Right lobe of liver (tissue), 4 donors: ENCODE measurements around the gene ALPI.

Experiments used
- CTCF ChIP-seq, 4 donors: fragments of 200-600 bp in 3 of 4; fragments of 450-650 bp in 1 of 4; IDR thresholded peaks; one replicate each; pipeline versions ENCODE4 v1.5.1 to v1.8.0; 2016 to 2022; ENCODE audit warnings: antibody characterized with exemption in 4 of 4, mild to moderate bottlenecking in 2 of 4
- POLR2A ChIP-seq: fragments of 450-650 bp; IDR thresholded peaks from one replicate; pipeline ENCODE4 v1.6.1; 2017; ENCODE audit warnings: antibody characterized with exemption, mild to moderate bottlenecking
- donor health status: DM: no; HTN: no; CAD: no.
- donor health status: DM: no; HTN: no; CAD: no.
- donor health status: DM: no; HTN: yes; CAD: no.

GRCh38 chr2:232508251-232508650 lies 52.3 kb downstream of the ALPI start:
- TF ChIP-seq POLR2A, result no peak
- TF ChIP-seq CTCF (IDR thresholded peaks at IDR 0.05), result no peak
